NB4 (cell line): ENCODE data around the gene OSBPL10.

ENCODE experiments used
- CTCF ChIP-seq: IDR thresholded peaks from one replicate; pipeline ENCODE4 v1.5.1; 2012; ENCODE audit warnings: low read depth, low read length
- MAX ChIP-seq: IDR thresholded peaks from 2 replicates; pipeline ENCODE4 v1.6.1; 2011; ENCODE audit warnings: low read depth, low read length
- POLR2A ChIP-seq: IDR thresholded peaks from 2 replicates; pipeline ENCODE4 v1.6.1; 2011; ENCODE audit warnings: mild to moderate bottlenecking; ENCODE audit not compliant: insufficient read length; ENCODE audit errors: extremely low read depth

- TF ChIP-seq CTCF (no peak), POLR2A (no peak), MAX (no peak)
These were observed 12.6 kb downstream of the OSBPL10 start for GRCh38 chr3:31968369-31968926.
